K562 (cell line): Measurements from ENCODE around the gene MTHFR. TPM values are rescaled to one million over a fixed set of nuclear protein-coding genes. Genes with fewer than 3 reads are reported as not detected.
A peak's percentile ranks its signal among the peaks of the same experiment; 100 is the strongest.

ENCODE experiments used
- ATAC-seq: fragments of 200-7000 bp; cut with Tn5 transposase; 3 replicates; pipeline ENCODE4 v1.9.1; 2020; ENCODE audit warnings: moderate library complexity
- BruUV-seq: library from RNA; stranded (reverse); fragments of 400-500 nt; replicated peaks from 2 replicates; lab custom pipeline; 2021; lab: Mats Ljungman, UMichigan
- CTCF ChIA-PET: fragments of 300-600 bp; formaldehyde crosslinking; extraction: SDS; loops from one replicate; lab custom pipeline; 2021; ENCODE audit warnings: low intra/inter-chr PET ratio; lab: Yijun Ruan, JAX
- POLR2A ChIA-PET: fragments of 300-600, 350-650 bp; sonication (Branson Sonifier 250); formaldehyde crosslinking; extraction: SDS; loops from one replicate; lab custom pipeline; 2021; ENCODE audit warnings: antibody characterized with exemption, inconsistent platforms; lab: Yijun Ruan, JAX
- DNase-seq, 4 experiments: peaks; one replicate each; pipeline versions ENCODE4 v3.0.0 to v3.0.0-alpha.2; 2011 to 2018; ENCODE audit warnings: low spot score in 3 of 4, mixed read lengths in 3 of 4; ENCODE audit errors: extremely low read depth in 1 of 4
- FAIRE-seq: peaks from 2 replicates; lab custom pipeline; 2011; peaks lifted over from hg19 to GRCh38; lab: Jason Lieb, UNC
- H2AFZ ChIP-seq: 2 replicates; pipeline ENCODE4 v1.6.0; 2011; ENCODE audit warnings: low read depth, low read length, control low read depth, inconsistent platforms
- H3K27ac ChIP-seq: fragments of 200-600 bp; 3 replicates; pipeline ENCODE4 v1.8.0; 2011; ENCODE audit warnings: low read depth, mild to moderate bottlenecking, control low read depth, inconsistent platforms, low read length, moderate library complexity, mixed read lengths; ENCODE audit errors: extremely low read depth
- H3K27me3 ChIP-seq, 2 experiments: fragments of 300-600 bp in 1 of 2; 2 replicates in 1 of 2; 3 replicates in 1 of 2; pipeline versions ENCODE4 v1.6.0 to v1.8.0; 2011; ENCODE audit warnings: inconsistent platforms in 2 of 2, low read length in 2 of 2, mild to moderate bottlenecking in 1 of 2, mixed read lengths in 1 of 2, moderate library complexity in 1 of 2; ENCODE audit not compliant: control insufficient read depth in 2 of 2, insufficient read depth in 2 of 2
- H3K36me3 ChIP-seq: fragments of 300-600 bp; 3 replicates; pipeline ENCODE4 v1.8.0; 2011; ENCODE audit warnings: mild to moderate bottlenecking, low read length, inconsistent platforms; ENCODE audit not compliant: control insufficient read depth, insufficient read depth
- H3K4me1 ChIP-seq, 2 experiments: fragments of 200-600 bp in 1 of 2; replicated peaks in 1 of 2; 2 replicates in 1 of 2; 3 replicates in 1 of 2; pipeline versions ENCODE4 v1.5.1 to v1.8.0; 2011; ENCODE audit warnings: inconsistent platforms in 2 of 2, low read length in 2 of 2, mild to moderate bottlenecking in 1 of 2, mixed read lengths in 1 of 2, moderate library complexity in 1 of 2; ENCODE audit not compliant: control insufficient read depth in 2 of 2, insufficient read depth in 2 of 2
- H3K4me2 ChIP-seq: 2 replicates; pipeline ENCODE4 v1.6.1; 2011; ENCODE audit warnings: low read length, control low read depth, inconsistent platforms, mixed read lengths; ENCODE audit not compliant: insufficient read depth
- H3K4me3 ChIP-seq: fragments of 200-600 bp; sonication (generic), shearing (Covaris generic); 2 replicates; pipeline ENCODE4 v1.5.1; 2016; ENCODE audit warnings: control low read depth, inconsistent platforms
- H3K79me2 ChIP-seq: fragments of 200-600 bp; 3 replicates; pipeline ENCODE4 v1.8.0; 2011; ENCODE audit warnings: low read length, inconsistent platforms; ENCODE audit not compliant: control insufficient read depth, insufficient read depth
- H3K9ac ChIP-seq, 2 experiments: 2 replicates each; pipeline versions ENCODE4 v1.6.0 to v1.6.1; 2011; ENCODE audit warnings: low read depth in 2 of 2, low read length in 2 of 2, control low read depth in 1 of 2, inconsistent platforms in 1 of 2, mild to moderate bottlenecking in 1 of 2, mixed read lengths in 1 of 2; ENCODE audit not compliant: insufficient read depth in 1 of 2
- H3K9me1 ChIP-seq: one replicate; pipeline ENCODE4 v1.6.0; 2011; ENCODE audit warnings: inconsistent platforms, mild to moderate bottlenecking, low read length, moderate library complexity; ENCODE audit not compliant: control insufficient read depth, insufficient read depth
- H3K9me3 ChIP-seq: replicated peaks from 2 replicates; pipeline ENCODE4 v1.5.1; 2011; ENCODE audit warnings: low read depth, low read length, inconsistent platforms; ENCODE audit not compliant: control insufficient read depth, insufficient read depth
- H4K20me1 ChIP-seq: replicated peaks from 2 replicates; pipeline ENCODE4 v1.6.1; 2011; ENCODE audit warnings: low read length, inconsistent platforms, mixed read lengths; ENCODE audit not compliant: control insufficient read depth, insufficient read depth
- BRCA1 ChIP-seq, 2 experiments: fragments of 450-650 bp in 1 of 2; sonication (generic) in 1 of 2; formaldehyde crosslinking in 1 of 2; IDR thresholded peaks; 2 replicates each; pipeline versions ENCODE4 v1.5.0 to v1.6.1; 2017 to 2020; ENCODE audit warnings: mild to moderate bottlenecking in 1 of 2, missing genetic modification reagents in 1 of 2
- CHD1 ChIP-seq: fragments of 200-600 bp; sonication (generic); IDR thresholded peaks from one replicate; pipeline ENCODE4 v1.6.1; 2012; ENCODE audit warnings: mild to moderate bottlenecking, moderate library complexity, low read length, inconsistent platforms
- RBBP5 ChIP-seq: fragments of 200-600 bp; sonication (generic); IDR thresholded peaks from 2 replicates; pipeline ENCODE4 v1.6.1; 2012; ENCODE audit warnings: borderline replicate concordance, mild to moderate bottlenecking, low read length, control low read depth, inconsistent platforms; ENCODE audit not compliant: insufficient read depth, poor library complexity, severe bottlenecking
- SIX5 ChIP-seq, 2 experiments: IDR thresholded peaks; 2 replicates each; pipeline ENCODE4 v1.6.1; 2011; ENCODE audit warnings: low read length in 2 of 2, borderline replicate concordance in 1 of 2, low read depth in 1 of 2, mild to moderate bottlenecking in 1 of 2, moderate library complexity in 1 of 2; ENCODE audit not compliant: insufficient read depth in 1 of 2
- SLC30A9 ChIP-seq: fragments of 250-450 bp; sonication (Bioruptor Pico); IDR thresholded peaks from 2 replicates; pipeline ENCODE4 v1.8.0; 2022; ENCODE audit warnings: mild to moderate bottlenecking, moderate library complexity
- TCF3 ChIP-seq: sonication (generic); formaldehyde crosslinking; IDR thresholded peaks from 2 replicates; pipeline ENCODE4 v1.4.0; 2020; ENCODE audit warnings: mild to moderate bottlenecking, missing genetic modification reagents
- WHSC1 ChIP-seq: IDR thresholded peaks from one replicate; pipeline ENCODE4 v1.6.1; 2012; ENCODE audit warnings: low read length, control low read depth, inconsistent platforms
- ZNF584 ChIP-seq: fragments of 200-800 bp; sonication (Bioruptor generic); IDR thresholded peaks from 2 replicates; pipeline ENCODE4 v1.6.1; 2016; ENCODE audit warnings: low read depth, mild to moderate bottlenecking, missing genetic modification characterization, missing compliant biosample characterization
- ZNF717 ChIP-seq: fragments of 250-450 bp; sonication (Bioruptor Pico); IDR thresholded peaks from 2 replicates; pipeline ENCODE4 v1.5.0; 2021
- ZNF77 ChIP-seq: fragments of 250-450 bp; sonication (Bioruptor Pico); IDR thresholded peaks from 2 replicates; pipeline ENCODE4 v1.5.0; 2020
- WGBS: fragments of 100-300 bp; shearing (Covaris generic); methylation state at CpG from one replicate; pipeline ENCODE4 v1.1.6; 2016; ENCODE audit warnings: low coverage, mixed read lengths; ENCODE audit not compliant: insufficient coverage; ENCODE audit errors: missing lambda C conversion rate; 5-methylcytosine and 5-hydroxymethylcytosine counted together
- in situ Hi-C: fragments of 300-500 bp; cut with MboI; formaldehyde crosslinking; loops from 4 replicates; pipeline ENCODE4 v1.15.0; 2018; ENCODE audit warnings: inconsistent platforms, mixed read lengths
- intact Hi-C: fragments of 100-400 bp; cut with micrococcal nuclease; formaldehyde crosslinking; loops from 2 replicates; pipeline ENCODE4 v1.14.2; 2022
- polyA plus RNA-seq, 8 experiments: library from polyadenylated mRNA; depleted of rRNA in 4 of 8; stranded (reverse) in 5 of 8; unstranded in 3 of 8; fragments of >200 nt; fragmentation: Nextera tagmentation in 2 of 8; fragmentation: Illumina TruSeq in 1 of 8; extraction: Ambion mirVana in 2 of 8; extraction: Trizol in 1 of 8; gene quantifications; 2 replicates each; pipeline versions ENCODE4 v1.2.1 to v1.2.3, GENCODE V29; 2011 to 2014; ENCODE audit warnings: inconsistent platforms in 1 of 8, missing spikeins in 1 of 8
- total RNA-seq, 7 experiments: library from RNA; depleted of rRNA in 6 of 7; stranded (reverse); fragments of >200 nt in 6 of 7; fragmentation: Illumina TruSeq in 2 of 7; extraction: Trizol in 2 of 7; gene quantifications; 2 replicates each; pipeline versions ENCODE4 v1.2.1 to v1.2.3, GENCODE V29; 2011 to 2021; ENCODE audit warnings: low replicate concordance in 1 of 7
- TF ChIP-seq, protein P1 (sequence below): fragments of 450-650 bp; formaldehyde crosslinking; IDR thresholded peaks from 2 replicates; pipeline ENCODE4 v1.4.0; 2020; ENCODE audit warnings: mild to moderate bottlenecking, moderate library complexity
- TF ChIP-seq, protein P2 (sequence below): fragments of 250-450 bp; sonication (Bioruptor Pico); IDR thresholded peaks from 2 replicates; pipeline ENCODE4 v1.8.0; 2021; ENCODE audit warnings: moderate library complexity, mild to moderate bottlenecking, inconsistent platforms
- TF ChIP-seq, protein P3 (sequence below), 2 experiments: fragments of 450-650 bp in 1 of 2; sonication (generic) in 1 of 2; formaldehyde crosslinking in 1 of 2; IDR thresholded peaks in 1 of 2; conservative IDR thresholded peaks in 1 of 2; 2 replicates each; pipeline versions ENCODE4 v1.6.1 to v1.8.1; 2016 to 2023; ENCODE audit warnings: mild to moderate bottlenecking in 2 of 2, moderate library complexity in 2 of 2, inconsistent platforms in 1 of 2, missing genetic modification reagents in 1 of 2
- TF ChIP-seq, protein P4 (sequence below): fragments of 250-450 bp; sonication (Bioruptor Pico); IDR thresholded peaks from 2 replicates; pipeline ENCODE4 v1.5.0; 2020; ENCODE audit warnings: mild to moderate bottlenecking

The MTHFR gene
- total and polyA plus RNA-seq, 9 of the 15 experiments (the other 6 are each of a cell fraction or from before 2014, with no cell fraction given) = 5.0 to 104 (median 62.6) TPM

GRCh38 chr1:11799099-11799498 is 6.7 kb downstream of the MTHFR start:
- in situ Hi-C loops = no loop called here
- CTCF ChIA-PET = interaction anchor here (0.6 to 0.9 kb wide), 2 partner anchors 150 to 459 kb away, joined by 3 read pairs; no protein-coding TSS in a partner anchor
- POLR2A ChIA-PET = interaction anchor here (0.6 to 10.5 kb wide), 3 partner anchors 8 to 596 kb away, joined by 3 to 107 read pairs (median 25); partner anchors contain the start of gene CLCN6
- H3K27me3 ChIP-seq = no peaks in the 10 kb centered on the region
- H3K4me1 ChIP-seq = peaks cover 69 to 77% of the 10 kb centered on the region in 2 experiments
- H3K36me3 ChIP-seq = peaks cover 60% of the 10 kb centered on the region
- FAIRE-seq (no peak), ATAC-seq (no peak), DNase-seq (no peak)
- H3K9me1 ChIP-seq = no peaks in the 10 kb centered on the region
- H3K27ac ChIP-seq = peak overlapping the region; percentile 100
- intact Hi-C loops = loop anchor here (5.0 kb wide), 1 partner anchor 62 kb away; the partner anchor contains the start of gene AGTRAP
- peak overlapping the region; percentile 80 to 88; a peak in 3 of 4 replicates for H3K9ac ChIP-seq
- H3K79me2 ChIP-seq = peaks cover 78% of the 10 kb centered on the region
- H3K4me2 ChIP-seq = peak overlapping the region; percentile 62
- H3K4me3 ChIP-seq = no peak overlapping the region
- H3K9me3 ChIP-seq = no peaks in the 10 kb centered on the region
- 0 out of 2 replicates have a peak, but pooled peaks cover 5% of the 10 kb centered on the region for H4K20me1 ChIP-seq
- whole genome bisulfite sequencing = 77% methylated on average over 5 of the region's 5 CpGs
- no TSS peak for BruUV-seq
- H2AFZ ChIP-seq = no peak overlapping the region
- TF ChIP-seq, protein P1, sequence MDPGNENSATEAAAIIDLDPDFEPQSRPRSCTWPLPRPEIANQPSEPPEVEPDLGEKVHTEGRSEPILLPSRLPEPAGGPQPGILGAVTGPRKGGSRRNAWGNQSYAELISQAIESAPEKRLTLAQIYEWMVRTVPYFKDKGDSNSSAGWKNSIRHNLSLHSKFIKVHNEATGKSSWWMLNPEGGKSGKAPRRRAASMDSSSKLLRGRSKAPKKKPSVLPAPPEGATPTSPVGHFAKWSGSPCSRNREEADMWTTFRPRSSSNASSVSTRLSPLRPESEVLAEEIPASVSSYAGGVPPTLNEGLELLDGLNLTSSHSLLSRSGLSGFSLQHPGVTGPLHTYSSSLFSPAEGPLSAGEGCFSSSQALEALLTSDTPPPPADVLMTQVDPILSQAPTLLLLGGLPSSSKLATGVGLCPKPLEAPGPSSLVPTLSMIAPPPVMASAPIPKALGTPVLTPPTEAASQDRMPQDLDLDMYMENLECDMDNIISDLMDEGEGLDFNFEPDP = no peak
- TF ChIP-seq ZNF584 = 0 out of 2 replicates have a peak, but pooled peaks have one; percentile 13
- TF ChIP-seq, protein P2, sequence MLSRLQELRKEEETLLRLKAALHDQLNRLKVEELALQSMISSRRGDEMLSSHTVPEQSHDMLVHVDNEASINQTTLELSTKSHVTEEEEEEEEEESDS (CRISPR knock-in tag) = no peak
- no peak for TF ChIP-seq SLC30A9 (CRISPR knock-in tag)
- no peak for TF ChIP-seq BRCA1 (IDR thresholded peaks at IDR 0.05)
- TF ChIP-seq BRCA1 (CRISPR knock-in tag; IDR thresholded peaks at IDR 0.05) = no peak
- peak; percentile 21; the same call in 1 of the 2 replicates for TF ChIP-seq ZNF77 (CRISPR knock-in tag)
- TF ChIP-seq, protein P3, sequence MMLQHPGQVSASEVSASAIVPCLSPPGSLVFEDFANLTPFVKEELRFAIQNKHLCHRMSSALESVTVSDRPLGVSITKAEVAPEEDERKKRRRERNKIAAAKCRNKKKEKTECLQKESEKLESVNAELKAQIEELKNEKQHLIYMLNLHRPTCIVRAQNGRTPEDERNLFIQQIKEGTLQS (IDR thresholded peaks at IDR 0.05) = no peak
- TF ChIP-seq, protein P3 (CRISPR knock-in tag; conservative IDR thresholded peaks at IDR 0.05) = no peak
- no peak for TF ChIP-seq SIX5 (IDR thresholded peaks at IDR 0.05; ENCODE audit: borderline replicate concordance in 1 of 2, insufficient read depth in 1 of 2, low read depth in 1 of 2, low read length in 2 of 2)
- 0 out of 2 replicates have a peak, but pooled peaks have one; percentile 65 for TF ChIP-seq ZNF717 (CRISPR knock-in tag)
- TF ChIP-seq CHD1 = peak; percentile 33
- peak; percentile 10 for TF ChIP-seq RBBP5
- TF ChIP-seq TCF3 (CRISPR knock-in tag) = no peak
- TF ChIP-seq, protein P4, sequence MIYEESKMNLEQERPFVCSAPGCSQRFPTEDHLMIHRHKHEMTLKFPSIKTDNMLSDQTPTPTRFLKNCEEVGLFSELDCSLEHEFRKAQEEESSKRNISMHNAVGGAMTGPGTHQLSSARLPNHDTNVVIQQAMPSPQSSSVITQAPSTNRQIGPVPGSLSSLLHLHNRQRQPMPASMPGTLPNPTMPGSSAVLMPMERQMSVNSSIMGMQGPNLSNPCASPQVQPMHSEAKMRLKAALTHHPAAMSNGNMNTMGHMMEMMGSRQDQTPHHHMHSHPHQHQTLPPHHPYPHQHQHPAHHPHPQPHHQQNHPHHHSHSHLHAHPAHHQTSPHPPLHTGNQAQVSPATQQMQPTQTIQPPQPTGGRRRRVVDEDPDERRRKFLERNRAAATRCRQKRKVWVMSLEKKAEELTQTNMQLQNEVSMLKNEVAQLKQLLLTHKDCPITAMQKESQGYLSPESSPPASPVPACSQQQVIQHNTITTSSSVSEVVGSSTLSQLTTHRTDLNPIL = 0 out of 2 replicates have a peak, but pooled peaks have one; percentile 7
- peak; percentile 44 for TF ChIP-seq WHSC1
